22Rv1 (cell line): Measurements from ENCODE around the gene PIH1D2.

Experiments
- ZFX ChIP-seq: fragments of 450-650 bp; IDR thresholded peaks from 2 replicates; pipeline ENCODE4 v1.6.1; 2017; ENCODE audit warnings: antibody characterized with exemption, borderline replicate concordance
- TF ChIP-seq, protein P1 (sequence below): fragments of 450-650 bp; IDR thresholded peaks from 2 replicates; pipeline ENCODE4 v1.5.1; 2017; ENCODE audit warnings: mild to moderate bottlenecking

DNA sequence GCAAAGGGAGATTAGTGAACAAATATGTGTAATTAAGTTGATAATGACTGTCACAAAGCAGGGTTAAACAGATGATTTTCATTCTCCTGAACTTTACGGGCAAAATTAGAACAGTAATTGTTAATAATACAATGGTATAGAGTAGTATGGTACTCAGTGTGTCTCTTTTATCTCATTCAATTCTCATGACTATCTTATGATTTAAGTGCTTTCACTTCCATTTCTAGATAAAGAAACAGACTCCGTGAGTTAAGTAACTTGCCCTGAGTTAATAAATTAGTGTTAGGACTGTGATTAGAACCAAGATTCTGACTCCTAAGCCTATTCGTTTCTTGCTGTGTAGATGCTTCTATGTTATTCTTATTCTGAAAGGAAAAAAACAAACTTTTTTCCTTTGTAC is 22.0 kb downstream of the PIH1D2 start:
- TF ChIP-seq, protein P1, sequence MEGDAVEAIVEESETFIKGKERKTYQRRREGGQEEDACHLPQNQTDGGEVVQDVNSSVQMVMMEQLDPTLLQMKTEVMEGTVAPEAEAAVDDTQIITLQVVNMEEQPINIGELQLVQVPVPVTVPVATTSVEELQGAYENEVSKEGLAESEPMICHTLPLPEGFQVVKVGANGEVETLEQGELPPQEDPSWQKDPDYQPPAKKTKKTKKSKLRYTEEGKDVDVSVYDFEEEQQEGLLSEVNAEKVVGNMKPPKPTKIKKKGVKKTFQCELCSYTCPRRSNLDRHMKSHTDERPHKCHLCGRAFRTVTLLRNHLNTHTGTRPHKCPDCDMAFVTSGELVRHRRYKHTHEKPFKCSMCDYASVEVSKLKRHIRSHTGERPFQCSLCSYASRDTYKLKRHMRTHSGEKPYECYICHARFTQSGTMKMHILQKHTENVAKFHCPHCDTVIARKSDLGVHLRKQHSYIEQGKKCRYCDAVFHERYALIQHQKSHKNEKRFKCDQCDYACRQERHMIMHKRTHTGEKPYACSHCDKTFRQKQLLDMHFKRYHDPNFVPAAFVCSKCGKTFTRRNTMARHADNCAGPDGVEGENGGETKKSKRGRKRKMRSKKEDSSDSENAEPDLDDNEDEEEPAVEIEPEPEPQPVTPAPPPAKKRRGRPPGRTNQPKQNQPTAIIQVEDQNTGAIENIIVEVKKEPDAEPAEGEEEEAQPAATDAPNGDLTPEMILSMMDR = no peak
- TF ChIP-seq ZFX = no peak
